IMR-90 (cell line): ENCODE measurements around the gene SOWAHB. TPM values are rescaled to one million over a fixed set of nuclear protein-coding genes. Genes with fewer than 3 reads are reported as not detected.

Source experiments
- ATAC-seq: fragments of 200-7000 bp; cut with Tn5 transposase; 2 replicates; pipeline ENCODE4 v1.9.1; 2020; ENCODE audit warnings: low read depth, mild to moderate bottlenecking, moderate library complexity
- BruUV-seq: library from RNA; stranded (reverse); fragments of 400-500 nt; replicated peaks from 2 replicates; lab custom pipeline; 2021; lab: Mats Ljungman, UMichigan
- CTCF ChIA-PET: fragments of 300-600 bp; formaldehyde crosslinking; extraction: SDS; loops from one replicate; lab custom pipeline; 2021; ENCODE audit warnings: antibody characterized with exemption; lab: Yijun Ruan, JAX
- POLR2A ChIA-PET: fragments of 300-600 bp; sonication (Branson Sonifier 250); formaldehyde crosslinking; loops from one replicate; lab custom pipeline; 2022; ENCODE audit warnings: antibody characterized with exemption; ENCODE audit not compliant: unreplicated experiment; lab: Charles Lee
- DNase-seq: peaks from one replicate; pipeline ENCODE4 v3.0.0; 2013
- H2AFZ ChIP-seq: replicated peaks from 2 replicates; pipeline ENCODE3; 2013; ENCODE audit warnings: low read length, mild to moderate bottlenecking; ENCODE audit not compliant: poor library complexity
- H2AK5ac ChIP-seq: 2 replicates; pipeline ENCODE4 v1.6.1; 2013; ENCODE audit warnings: low read depth, low read length, inconsistent platforms
- H2AK9ac ChIP-seq: replicated peaks from 2 replicates; pipeline ENCODE3; 2013; ENCODE audit warnings: mild to moderate bottlenecking, low read depth, low read length, moderate library complexity; ENCODE audit not compliant: poor library complexity
- H2BK120ac ChIP-seq: 2 replicates; pipeline ENCODE4 v1.6.1; 2013; ENCODE audit warnings: low read depth, low read length, inconsistent platforms
- H2BK15ac ChIP-seq: 3 replicates; pipeline ENCODE4 v1.6.1; 2013; ENCODE audit warnings: low read depth, low read length, inconsistent platforms
- H2BK20ac ChIP-seq: 2 replicates; pipeline ENCODE4 v1.6.1; 2013; ENCODE audit warnings: low read depth, mild to moderate bottlenecking, inconsistent platforms, low read length, moderate library complexity
- H2BK5ac ChIP-seq: 2 replicates; pipeline ENCODE4 v1.6.1; 2013; ENCODE audit warnings: mild to moderate bottlenecking, low read depth, low read length, inconsistent platforms; ENCODE audit not compliant: poor library complexity, severe bottlenecking
- H3K14ac ChIP-seq: replicated peaks from 2 replicates; pipeline ENCODE4 v1.6.1; 2013; ENCODE audit warnings: low read depth, low read length, inconsistent platforms
- H3K18ac ChIP-seq: 2 replicates; pipeline ENCODE4 v1.6.1; 2013; ENCODE audit warnings: low read depth, low read length, control low read depth
- H3K23ac ChIP-seq: 2 replicates; pipeline ENCODE4 v1.6.1; 2013; ENCODE audit warnings: low read depth, low read length, inconsistent platforms
- H3K27ac ChIP-seq: 2 replicates; pipeline ENCODE4 v1.5.1; 2013; ENCODE audit warnings: mild to moderate bottlenecking, control low read depth, low read length; ENCODE audit not compliant: insufficient read depth
- H3K27me3 ChIP-seq: 2 replicates; pipeline ENCODE4 v1.6.1; 2013; ENCODE audit warnings: low read length; ENCODE audit not compliant: control insufficient read depth, insufficient read depth
- H3K36me3 ChIP-seq: 2 replicates; pipeline ENCODE4 v1.6.1; 2013; ENCODE audit warnings: low read length, mixed read lengths; ENCODE audit not compliant: control insufficient read depth, insufficient read depth
- H3K4ac ChIP-seq: 2 replicates; pipeline ENCODE4 v1.6.1; 2013; ENCODE audit warnings: low read depth, low read length, inconsistent platforms
- H3K4me1 ChIP-seq: 2 replicates; pipeline ENCODE4 v1.6.1; 2013; ENCODE audit warnings: low read length, mixed read lengths; ENCODE audit not compliant: control insufficient read depth, insufficient read depth
- H3K4me2 ChIP-seq: 2 replicates; pipeline ENCODE4 v1.6.1; 2013; ENCODE audit warnings: low read depth, mild to moderate bottlenecking, control low read depth, low read length, moderate library complexity
- H3K4me3 ChIP-seq: 2 replicates; pipeline ENCODE4 v1.5.1; 2013; ENCODE audit warnings: low read depth, mild to moderate bottlenecking, control low read depth, low read length, moderate library complexity; ENCODE audit not compliant: insufficient read depth
- H3K56ac ChIP-seq: 2 replicates; pipeline ENCODE4 v1.6.1; 2013; ENCODE audit warnings: low read length, inconsistent platforms; ENCODE audit not compliant: insufficient read depth; ENCODE audit errors: extremely low read depth
- H3K79me1 ChIP-seq, 2 experiments: 2 replicates each; pipeline ENCODE4 v1.6.1; 2013; ENCODE audit warnings: low read length in 2 of 2, inconsistent platforms in 1 of 2, low read depth in 1 of 2
- H3K9ac ChIP-seq: 2 replicates; pipeline ENCODE4 v1.6.1; 2013; ENCODE audit warnings: low read depth, low read length, control low read depth
- H3K9me1 ChIP-seq: 2 replicates; pipeline ENCODE4 v1.6.1; 2013; ENCODE audit warnings: low read length, inconsistent platforms; ENCODE audit not compliant: insufficient read depth
- H3K9me3 ChIP-seq: 2 replicates; pipeline ENCODE4 v1.6.1; 2013; ENCODE audit warnings: low read length; ENCODE audit not compliant: control insufficient read depth, insufficient read depth
- H4K20me1 ChIP-seq: 2 replicates; pipeline ENCODE4 v1.6.1; 2013; ENCODE audit warnings: low read length, inconsistent platforms; ENCODE audit not compliant: insufficient read depth
- H4K5ac ChIP-seq: 2 replicates; pipeline ENCODE4 v1.6.1; 2013; ENCODE audit warnings: mild to moderate bottlenecking, low read depth, low read length, control low read depth
- H4K8ac ChIP-seq, 2 experiments: 2 replicates each; pipeline ENCODE4 v1.6.1; 2013; ENCODE audit warnings: low read depth in 2 of 2, low read length in 2 of 2, control low read depth in 1 of 2, inconsistent platforms in 1 of 2
- H4K91ac ChIP-seq: 2 replicates; pipeline ENCODE4 v1.6.1; 2013; ENCODE audit warnings: low read depth, low read length, inconsistent platforms; ENCODE audit not compliant: insufficient read depth
- BHLHE40 ChIP-seq: fragments of 150-350 bp; IDR thresholded peaks from 2 replicates; pipeline ENCODE4 v1.6.1; 2016; ENCODE audit warnings: mild to moderate bottlenecking, low read depth, low read length
- CEBPB ChIP-seq: IDR thresholded peaks from 2 replicates; pipeline ENCODE4 v1.6.1; 2012; ENCODE audit warnings: low read depth, low read length, improper control_type of control experiment
- MAZ ChIP-seq: IDR thresholded peaks from 2 replicates; pipeline ENCODE4 v1.6.1; 2012; ENCODE audit warnings: low read depth, mild to moderate bottlenecking, low read length, improper control_type of control experiment, moderate library complexity, borderline replicate concordance
- MXI1 ChIP-seq: IDR thresholded peaks from 2 replicates; pipeline ENCODE4 v1.6.1; 2012; ENCODE audit warnings: low read depth, mild to moderate bottlenecking, low read length, moderate library complexity, borderline replicate concordance
- NFE2L2 ChIP-seq: fragments of 150-350 bp; IDR thresholded peaks from 2 replicates; pipeline ENCODE4 v1.6.1; 2016; ENCODE audit warnings: low read depth, mild to moderate bottlenecking, low read length
- POLR2A ChIP-seq: IDR thresholded peaks from 2 replicates; pipeline ENCODE4 v1.6.1; 2012; ENCODE audit warnings: mild to moderate bottlenecking, low read depth, low read length
- RAD21 ChIP-seq: IDR thresholded peaks from 2 replicates; pipeline ENCODE4 v1.6.1; 2012; ENCODE audit warnings: low read length, improper control_type of control experiment
- RFX5 ChIP-seq: IDR thresholded peaks from 2 replicates; pipeline ENCODE4 v1.8.0; 2012; ENCODE audit warnings: low read depth, mild to moderate bottlenecking, low read length, moderate library complexity
- SMC3 ChIP-seq: fragments of 150-350 bp; IDR thresholded peaks from 2 replicates; pipeline ENCODE4 v1.6.1; 2016; ENCODE audit warnings: low read depth, mild to moderate bottlenecking, antibody characterized with exemption, low read length, moderate library complexity
- WGBS, 2 experiments: methylation state at CpG; one replicate each; pipeline versions ENCODE4 v1.1.5 to v1.1.7; 2013; ENCODE audit warnings: missing lambda C conversion rate in 2 of 2; ENCODE audit not compliant: insufficient read length in 1 of 2; ENCODE audit errors: extremely low coverage in 2 of 2; 5-methylcytosine and 5-hydroxymethylcytosine counted together
- dilution Hi-C: fragments of 300-500 bp; cut with HindIII; formaldehyde crosslinking; loops from one replicate; pipeline ENCODE4 v1.14.3; 2018; ENCODE audit warnings: low sequenced_read_pairs; ENCODE audit not compliant: unreplicated experiment
- in situ Hi-C: fragments of 300-500 bp; cut with MboI; formaldehyde crosslinking; loops from 3 replicates; pipeline ENCODE4 v1.14.3; 2019; ENCODE audit warnings: low sequenced_read_pairs, inconsistent platforms, mixed read lengths
- intact Hi-C: fragments of 100-400 bp; cut with micrococcal nuclease; formaldehyde crosslinking; loops from 2 replicates; pipeline ENCODE4 v1.10.0; 2022
- polyA plus RNA-seq, 3 experiments: library from polyadenylated mRNA; depleted of rRNA; stranded (reverse); fragments of >200 nt; gene quantifications; 2 replicates each; pipeline ENCODE4 v1.2.3, GENCODE V29; 2012; ENCODE audit warnings: low replicate concordance in 1 of 3
- total RNA-seq: library from RNA; depleted of rRNA; stranded (reverse); fragments of >200 nt; gene quantifications from 2 replicates; pipeline ENCODE4 v1.2.3, GENCODE V29; 2012
- TF ChIP-seq, protein P1 (sequence below): fragments of 150-350 bp; IDR thresholded peaks from 2 replicates; pipeline ENCODE4 v1.6.1; 2017; ENCODE audit warnings: mild to moderate bottlenecking, antibody characterized with exemption, low read length, low read depth
- TF ChIP-seq, protein P2 (sequence below): fragments of 150-350 bp; IDR thresholded peaks from 2 replicates; pipeline ENCODE4 v1.6.1; 2016; ENCODE audit warnings: low read depth, mild to moderate bottlenecking, low read length, moderate library complexity, borderline replicate concordance
- TF ChIP-seq, protein P3 (sequence below): conservative IDR thresholded peaks from 2 replicates; pipeline ENCODE4 v1.5.1; 2012; ENCODE audit warnings: mild to moderate bottlenecking, low read depth, low read length, improper control_type of control experiment

The SOWAHB gene
- total and polyA plus RNA-seq, 2 of the 4 experiments (the other 2 are of a cell fraction): not detected

DNA sequence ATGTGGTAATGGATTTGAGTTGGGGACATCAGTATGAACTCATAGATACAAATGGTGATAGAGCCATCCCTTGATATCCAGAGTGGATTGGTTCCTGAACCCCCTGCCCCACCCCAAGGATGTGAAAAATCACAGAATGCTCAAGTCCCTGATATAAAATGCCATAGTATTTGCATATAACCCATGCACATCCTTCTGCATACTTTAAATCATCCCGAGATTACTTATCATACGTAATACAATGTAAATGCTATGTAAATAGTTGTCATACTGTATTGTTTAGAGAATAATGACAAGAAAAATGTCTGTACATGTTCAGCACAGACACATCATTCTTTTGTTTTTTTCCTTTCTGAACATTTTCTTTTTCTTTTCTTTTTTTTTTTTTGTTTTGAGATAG is 32.7 kb upstream of the SOWAHB start:
- no CpG with 5 or more reads among the region's 2 CpGs for WGBS, 2 experiments
- POLR2A ChIA-PET: no interaction called here
- H3K4me2 ChIP-seq: no peak overlapping the region
- H3K14ac ChIP-seq: 0 out of 2 replicates have a peak overlapping the region, but pooled peaks have one; percentile 21
- H2BK5ac ChIP-seq: no peak overlapping the region
- H4K20me1 ChIP-seq: no peaks in the 10 kb centered on the region
- H2AFZ ChIP-seq: no peak overlapping the region
- no peak overlapping the region for H2BK120ac ChIP-seq
- H3K36me3 ChIP-seq: no peaks in the 10 kb centered on the region
- no peak for TF ChIP-seq POLR2A
- TF ChIP-seq MXI1: no peak
- TF ChIP-seq SMC3: no peak
- TF ChIP-seq, protein P1, sequence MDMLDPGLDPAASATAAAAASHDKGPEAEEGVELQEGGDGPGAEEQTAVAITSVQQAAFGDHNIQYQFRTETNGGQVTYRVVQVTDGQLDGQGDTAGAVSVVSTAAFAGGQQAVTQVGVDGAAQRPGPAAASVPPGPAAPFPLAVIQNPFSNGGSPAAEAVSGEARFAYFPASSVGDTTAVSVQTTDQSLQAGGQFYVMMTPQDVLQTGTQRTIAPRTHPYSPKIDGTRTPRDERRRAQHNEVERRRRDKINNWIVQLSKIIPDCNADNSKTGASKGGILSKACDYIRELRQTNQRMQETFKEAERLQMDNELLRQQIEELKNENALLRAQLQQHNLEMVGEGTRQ: no peak
- no peak for TF ChIP-seq CEBPB
- TF ChIP-seq RFX5: no peak
- no peak for TF ChIP-seq MAZ
- no peak for TF ChIP-seq BHLHE40
- TF ChIP-seq, protein P2, sequence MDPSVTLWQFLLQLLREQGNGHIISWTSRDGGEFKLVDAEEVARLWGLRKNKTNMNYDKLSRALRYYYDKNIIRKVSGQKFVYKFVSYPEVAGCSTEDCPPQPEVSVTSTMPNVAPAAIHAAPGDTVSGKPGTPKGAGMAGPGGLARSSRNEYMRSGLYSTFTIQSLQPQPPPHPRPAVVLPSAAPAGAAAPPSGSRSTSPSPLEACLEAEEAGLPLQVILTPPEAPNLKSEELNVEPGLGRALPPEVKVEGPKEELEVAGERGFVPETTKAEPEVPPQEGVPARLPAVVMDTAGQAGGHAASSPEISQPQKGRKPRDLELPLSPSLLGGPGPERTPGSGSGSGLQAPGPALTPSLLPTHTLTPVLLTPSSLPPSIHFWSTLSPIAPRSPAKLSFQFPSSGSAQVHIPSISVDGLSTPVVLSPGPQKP: no peak
- no peak for TF ChIP-seq RAD21
- TF ChIP-seq, protein P3, sequence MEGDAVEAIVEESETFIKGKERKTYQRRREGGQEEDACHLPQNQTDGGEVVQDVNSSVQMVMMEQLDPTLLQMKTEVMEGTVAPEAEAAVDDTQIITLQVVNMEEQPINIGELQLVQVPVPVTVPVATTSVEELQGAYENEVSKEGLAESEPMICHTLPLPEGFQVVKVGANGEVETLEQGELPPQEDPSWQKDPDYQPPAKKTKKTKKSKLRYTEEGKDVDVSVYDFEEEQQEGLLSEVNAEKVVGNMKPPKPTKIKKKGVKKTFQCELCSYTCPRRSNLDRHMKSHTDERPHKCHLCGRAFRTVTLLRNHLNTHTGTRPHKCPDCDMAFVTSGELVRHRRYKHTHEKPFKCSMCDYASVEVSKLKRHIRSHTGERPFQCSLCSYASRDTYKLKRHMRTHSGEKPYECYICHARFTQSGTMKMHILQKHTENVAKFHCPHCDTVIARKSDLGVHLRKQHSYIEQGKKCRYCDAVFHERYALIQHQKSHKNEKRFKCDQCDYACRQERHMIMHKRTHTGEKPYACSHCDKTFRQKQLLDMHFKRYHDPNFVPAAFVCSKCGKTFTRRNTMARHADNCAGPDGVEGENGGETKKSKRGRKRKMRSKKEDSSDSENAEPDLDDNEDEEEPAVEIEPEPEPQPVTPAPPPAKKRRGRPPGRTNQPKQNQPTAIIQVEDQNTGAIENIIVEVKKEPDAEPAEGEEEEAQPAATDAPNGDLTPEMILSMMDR: no peak
- no peak for TF ChIP-seq NFE2L2
- no peaks in the 10 kb centered on the region for H3K9me3 ChIP-seq
- H3K9ac ChIP-seq: no peak overlapping the region
- H3K9me1 ChIP-seq: peaks cover 6% of the 10 kb centered on the region; the same call in 1 of the 2 replicates
- DNase-seq (no peak), ATAC-seq (no peak)
- in situ Hi-C loops: no loop called here
- H2AK9ac ChIP-seq: no peak overlapping the region
- intact Hi-C loops: no loop called here
- dilution Hi-C loops: no loop called here
- H3K27me3 ChIP-seq: no peaks in the 10 kb centered on the region
- H3K79me1 ChIP-seq: no peaks in the 10 kb centered on the region
- H3K56ac ChIP-seq: no peak overlapping the region
- no peak overlapping the region for H3K23ac ChIP-seq
- CTCF ChIA-PET: no interaction called here
- no peak overlapping the region for H3K27ac ChIP-seq
- no peak overlapping the region for H2BK15ac ChIP-seq
- no peak overlapping the region for H3K4me3 ChIP-seq
- H4K91ac ChIP-seq: no peak overlapping the region
- H3K18ac ChIP-seq: no peak overlapping the region
- no peak overlapping the region for H2BK20ac ChIP-seq
- H3K4me1 ChIP-seq: peaks cover 2% of the 10 kb centered on the region; the same call in 1 of the 2 replicates
- no peak overlapping the region for H3K4ac ChIP-seq
- no peak overlapping the region; the same call in 1 of the 2 replicates for H2AK5ac ChIP-seq
- H4K8ac ChIP-seq: no peak overlapping the region
- H4K5ac ChIP-seq: no peak overlapping the region
- BruUV-seq: no TSS peak
